Nasal cavity respiratory epithelium epithelial cell of viscerocranial mucosa (primary cell): ENCODE results near the gene MLF1. TPM values are rescaled to one million over a fixed set of nuclear protein-coding genes. Genes with fewer than 3 reads are reported as not detected.

Experiments
- total RNA-seq: library from RNA; depleted of rRNA; stranded (reverse); fragments of >200 nt; gene quantifications from 2 replicates; pipeline ENCODE4 v1.2.3, GENCODE V29; 2014

The MLF1 gene, protein sequence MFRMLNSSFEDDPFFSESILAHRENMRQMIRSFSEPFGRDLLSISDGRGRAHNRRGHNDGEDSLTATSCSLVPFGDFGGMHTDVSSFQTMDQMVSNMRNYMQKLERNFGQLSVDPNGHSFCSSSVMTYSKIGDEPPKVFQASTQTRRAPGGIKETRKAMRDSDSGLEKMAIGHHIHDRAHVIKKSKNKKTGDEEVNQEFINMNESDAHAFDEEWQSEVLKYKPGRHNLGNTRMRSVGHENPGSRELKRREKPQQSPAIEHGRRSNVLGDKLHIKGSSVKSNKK
- total RNA-seq, result 8.9 and 9.5 TPM in 2 replicates

GRCh38 chr3:158570999-158571702, at the start of gene MLF1:
TSS of gene MLF1 (plus strand) at chr3:158571194. CDS start at chr3:158571301, 107 bp downstream.

GRCh38 chr3:158644345-158644908, 73.4 kb downstream of the MLF1 start, which contains the start of gene GFM1:
TSS of gene GFM1 (plus strand) at chr3:158644527. CDS start at chr3:158644635, 108 bp downstream.

Other genes with a start within 250 kb of the MLF1 start
- 66.6 and 89.3 TPM in 2 replicates for gene GFM1, start 73.3 kb downstream of the MLF1 start, total RNA-seq
- gene LXN, start 101.5 kb downstream of the MLF1 start, total RNA-seq, result 1.4 and 5.5 TPM in 2 replicates
- gene RARRES1, start 161.3 kb downstream of the MLF1 start, total RNA-seq, result 1.4 TPM in 1 of 2 replicates, not detected in the other
- 44.4 and 109 TPM in 2 replicates for gene MFSD1, start 230.9 kb downstream of the MLF1 start, total RNA-seq